Stimulated activated CD4-positive, alpha-beta T cell treated with anti-CD3 and anti-CD28 coated beads, Interleukin-2, amount 100 ng/mL, for 24 hours (primary cell): ENCODE results near the gene SPG11.
A peak's percentile ranks its signal among the peaks of the same experiment; 100 is the strongest.
"Not testable (repeated sequence)": the region's sequence is repeated elsewhere in the genome, so short reads cannot be mapped to it uniquely, and the experiment has no call there.

Source experiments
- DNase-seq, 2 donors: peaks; one replicate each; pipeline ENCODE4 v3.0.0-alpha.2; 2020

SPG11 gene

DNA sequence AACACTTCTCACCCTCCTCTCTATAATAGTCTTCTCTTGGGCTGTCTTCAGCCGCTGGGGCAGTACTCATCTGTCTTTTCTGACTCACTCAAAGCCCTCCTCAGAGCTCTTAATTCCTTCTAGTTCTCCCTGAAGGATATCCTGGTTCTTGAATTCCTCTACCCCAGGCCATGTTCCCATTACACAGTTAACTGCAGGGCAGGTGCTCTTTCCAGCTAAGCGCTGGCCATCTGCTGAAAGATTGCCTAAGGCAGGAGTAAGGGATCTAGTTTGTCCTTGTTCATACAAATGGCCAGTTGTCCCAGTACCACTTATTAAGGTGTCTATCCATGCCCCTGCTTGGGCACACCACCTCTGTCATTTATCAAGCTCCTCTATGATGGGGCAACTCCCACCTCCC, 10.2 kb upstream of the SPG11 start:
- no peak for DNase-seq

DNA sequence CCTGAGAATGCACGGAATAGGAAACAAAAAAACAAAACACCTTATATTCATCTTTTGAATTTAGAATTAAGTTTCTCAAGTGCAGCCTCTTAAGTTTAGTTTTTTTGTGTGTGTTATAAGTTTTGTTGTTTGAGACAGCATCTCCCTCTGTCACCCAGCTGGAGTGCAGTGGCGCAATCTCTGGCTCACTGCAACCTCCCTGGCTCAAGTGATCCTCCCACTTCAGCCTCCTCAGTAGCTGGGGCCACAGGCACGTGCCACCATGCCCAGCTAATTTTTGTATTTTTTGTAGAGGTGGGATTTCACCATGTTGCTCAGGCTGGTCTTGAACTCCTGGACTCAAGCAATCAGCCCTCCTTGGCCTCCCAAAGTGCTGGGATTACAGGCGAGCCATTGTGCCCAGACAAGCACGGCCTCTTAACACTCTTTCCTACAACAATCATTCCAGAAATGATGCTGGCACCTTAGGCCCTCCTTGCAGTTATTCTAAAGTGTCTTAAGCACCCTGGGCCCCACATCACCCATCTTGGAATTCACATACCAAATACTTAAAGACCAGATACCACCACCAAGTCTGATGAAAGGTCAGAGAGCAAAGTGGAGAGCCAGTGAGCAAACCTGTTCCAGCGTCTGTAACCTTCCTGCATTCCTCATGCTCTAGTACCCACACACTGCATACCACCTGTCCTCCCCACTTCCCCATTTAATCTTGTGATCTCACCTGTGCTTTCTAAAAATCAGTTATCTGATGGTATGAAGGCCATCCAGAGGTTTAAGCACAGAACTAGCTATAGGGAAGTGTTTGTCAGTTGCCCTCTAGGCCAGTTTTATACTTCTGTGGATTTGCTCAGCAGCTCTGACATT, 6.9 kb upstream of the SPG11 start:
- DNase-seq: no peak

DNA sequence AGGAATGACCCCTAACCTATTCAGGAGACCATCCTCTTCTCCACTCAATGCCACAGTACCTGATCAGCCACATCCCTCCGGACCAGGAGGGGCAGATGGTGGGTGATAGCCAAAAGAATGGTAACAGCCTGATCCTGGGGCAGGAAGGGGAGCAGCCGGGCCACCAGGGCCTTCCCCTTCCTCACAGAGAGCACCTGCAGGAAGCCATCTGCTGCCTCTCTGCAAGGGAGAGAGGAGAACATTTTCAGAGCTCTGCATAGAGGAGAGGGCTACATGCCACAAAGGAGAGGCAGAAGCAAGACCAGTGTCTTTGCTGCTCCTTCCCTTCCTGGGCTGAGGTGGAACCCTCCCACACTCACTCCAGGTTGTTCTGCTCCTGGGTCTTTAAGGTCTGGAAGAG, 5.5 kb upstream of the SPG11 start:
- no peak for DNase-seq

DNA sequence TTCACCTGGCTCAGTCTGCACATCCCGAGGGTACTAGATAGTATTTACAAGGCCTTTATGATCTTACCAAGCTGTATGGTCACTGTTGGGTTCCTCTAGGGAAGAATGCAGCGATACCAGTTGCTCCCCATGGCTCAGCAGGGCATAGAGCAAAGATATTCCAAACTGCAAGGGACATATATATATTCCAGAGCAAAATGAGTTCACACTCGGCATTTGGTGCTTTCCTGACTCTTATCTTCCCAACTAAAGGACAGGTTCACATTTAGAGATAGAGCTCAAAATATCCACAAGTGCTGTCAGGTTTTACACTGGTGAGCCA, 3.5 kb upstream of the SPG11 start:
- no peak for DNase-seq

DNA sequence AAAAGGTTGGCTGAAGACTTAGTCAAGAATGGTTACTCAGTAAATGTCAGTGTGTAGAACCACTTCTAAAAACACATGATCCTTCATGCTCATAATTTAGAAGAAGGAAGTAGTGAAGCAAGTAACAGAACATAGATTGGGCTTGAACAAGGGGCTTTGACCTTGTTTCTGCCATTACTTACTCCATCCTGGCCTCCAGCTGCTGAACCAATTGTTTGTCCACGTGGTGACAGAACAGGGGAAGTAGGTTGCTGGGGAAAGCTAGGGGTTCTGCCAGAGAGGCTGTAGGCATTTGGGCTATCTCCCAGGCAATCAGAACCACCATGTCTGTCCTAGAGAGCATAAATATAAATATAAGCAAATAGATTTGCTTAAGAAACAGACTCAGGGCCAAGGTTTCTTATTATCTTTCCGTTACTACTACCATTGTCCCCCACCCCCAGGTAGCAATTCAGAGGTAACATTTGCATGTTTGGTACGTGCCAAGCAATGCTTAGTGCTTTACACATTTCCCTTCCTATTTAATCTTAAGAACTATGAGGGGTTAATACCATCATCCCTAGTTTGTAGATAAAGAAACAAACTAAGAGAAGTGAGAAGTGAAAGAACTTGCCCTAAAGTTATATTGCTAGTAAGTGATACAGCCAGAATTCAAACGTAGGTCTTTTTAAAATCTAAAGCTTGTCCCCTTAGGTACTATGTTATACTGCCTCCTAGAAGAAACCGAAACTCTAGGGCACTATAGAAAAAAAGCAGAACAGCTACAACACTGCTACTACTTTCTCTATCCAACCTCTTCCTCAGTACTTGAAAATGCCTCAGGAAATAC, 3.0 kb upstream of the SPG11 start:
- DNase-seq: no peak

DNA sequence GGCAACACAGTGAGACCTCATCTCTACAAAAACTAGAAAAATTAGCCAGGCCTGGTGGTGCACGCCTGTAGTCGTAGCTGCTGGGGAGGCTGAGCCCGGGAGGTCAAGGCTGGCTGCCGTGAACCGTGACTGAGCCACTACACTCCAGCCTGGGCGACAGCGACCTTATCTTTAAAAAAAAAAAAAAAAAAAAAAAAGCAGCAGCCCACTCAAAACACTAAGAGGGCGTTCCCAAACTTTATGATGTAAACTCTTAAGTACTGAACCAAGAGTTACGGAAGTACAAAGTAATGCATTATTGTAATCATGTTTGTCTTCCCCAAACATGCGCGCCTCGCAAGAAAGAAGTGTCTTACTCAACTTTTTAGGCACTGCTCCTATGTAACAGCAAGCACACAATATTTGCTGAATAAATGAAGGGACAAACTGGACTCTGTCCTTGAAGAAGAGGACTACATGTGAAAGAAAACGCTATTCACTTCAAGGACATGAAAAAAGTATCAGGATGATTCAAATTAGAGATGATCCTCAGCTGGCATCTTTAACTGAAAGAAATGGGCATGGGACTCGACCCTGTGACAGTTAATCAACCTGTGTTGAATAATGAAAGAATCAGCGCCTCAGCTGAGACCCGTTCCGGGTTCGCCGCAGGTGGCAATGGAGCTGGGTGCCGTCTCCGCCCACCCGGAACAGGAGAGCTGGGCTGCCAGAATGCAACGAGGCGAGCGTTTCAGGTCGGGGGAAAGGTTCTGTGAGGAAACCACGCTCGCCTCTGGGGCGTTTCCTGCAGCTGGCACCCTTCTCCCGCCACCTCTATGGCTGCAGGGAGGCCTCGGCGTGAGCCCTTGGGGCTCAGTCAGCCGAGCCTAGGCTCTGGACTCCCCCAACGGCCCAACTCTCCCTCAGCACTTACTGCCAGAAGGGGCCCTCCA, 718 bp downstream of the SPG11 start:
- peak; percentile 81 for DNase-seq

DNA sequence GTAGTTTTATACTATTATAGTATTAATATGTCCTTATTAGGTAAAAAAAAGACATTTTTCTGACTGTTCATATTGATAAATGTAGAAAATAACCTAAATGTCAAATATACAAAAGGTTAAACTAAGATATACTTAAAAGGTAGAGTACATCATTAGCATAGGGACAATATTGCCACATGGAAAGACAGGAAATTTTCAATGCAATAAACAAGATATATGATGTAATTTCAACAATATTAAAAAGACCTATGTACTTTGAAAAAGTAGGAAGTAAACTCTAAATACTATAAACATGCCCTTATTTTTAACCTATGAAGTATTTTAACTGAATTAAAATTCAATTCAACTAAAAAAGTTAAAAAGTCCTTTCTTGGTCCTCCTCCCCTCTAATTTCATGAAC, 1.9 kb downstream of the SPG11 start:
- no peak for DNase-seq

DNA sequence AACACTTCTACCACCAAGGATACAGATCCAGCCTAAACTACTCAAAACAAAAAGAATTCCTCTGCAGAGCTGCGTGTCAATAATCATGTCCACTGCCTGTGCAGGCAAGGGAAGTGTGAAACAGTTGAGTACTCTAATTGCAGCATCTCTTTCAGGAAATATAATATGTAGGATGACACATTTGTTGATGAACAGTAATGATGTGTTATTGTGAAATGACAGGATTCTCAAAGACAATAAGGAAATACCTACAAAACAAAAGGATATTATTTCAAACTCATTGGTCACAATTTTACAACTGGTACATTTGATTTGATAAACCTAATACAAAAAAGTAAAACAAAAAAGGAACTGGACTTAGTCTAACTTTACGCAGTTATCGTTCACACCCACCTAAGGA, 4.4 kb downstream of the SPG11 start:
- DNase-seq: no peak

DNA sequence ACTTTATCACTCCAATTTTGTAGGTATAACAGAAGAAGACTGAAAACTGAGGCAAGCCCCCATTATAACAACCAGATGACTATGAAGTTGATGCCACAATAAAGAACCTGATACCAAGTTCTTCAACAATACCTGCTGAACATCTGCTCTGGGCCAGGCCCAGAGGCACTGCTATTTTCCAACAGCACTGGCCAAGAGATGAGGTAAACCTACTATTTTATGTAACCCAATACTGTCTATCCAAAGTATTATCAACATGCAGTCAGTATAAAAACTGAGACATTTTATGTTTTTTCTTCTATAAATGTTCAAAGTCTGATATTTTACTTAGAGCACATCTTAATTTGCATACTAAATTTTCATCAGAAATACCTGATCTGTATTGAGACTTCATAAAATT, 6.1 kb downstream of the SPG11 start:
- no peak for DNase-seq

DNA sequence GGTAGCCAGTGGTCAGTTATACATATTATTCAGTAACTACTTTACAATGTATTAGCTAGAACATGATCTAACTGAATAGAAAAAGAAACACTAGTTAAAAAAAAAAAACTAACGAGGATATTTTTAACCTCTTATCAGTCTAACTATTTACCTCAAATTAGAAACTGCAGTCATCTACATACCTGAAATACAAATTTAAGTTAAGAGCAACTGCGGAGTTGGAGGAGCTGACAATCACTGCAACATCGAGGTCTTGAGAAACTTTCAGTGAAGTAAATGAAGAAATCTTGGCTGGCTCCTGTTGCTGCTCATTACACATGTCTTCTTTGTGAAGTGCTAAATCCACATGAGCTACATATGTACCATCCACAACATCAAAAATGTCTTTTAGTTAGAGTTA, 6.5 kb downstream of the SPG11 start:
- no peak for DNase-seq

DNA sequence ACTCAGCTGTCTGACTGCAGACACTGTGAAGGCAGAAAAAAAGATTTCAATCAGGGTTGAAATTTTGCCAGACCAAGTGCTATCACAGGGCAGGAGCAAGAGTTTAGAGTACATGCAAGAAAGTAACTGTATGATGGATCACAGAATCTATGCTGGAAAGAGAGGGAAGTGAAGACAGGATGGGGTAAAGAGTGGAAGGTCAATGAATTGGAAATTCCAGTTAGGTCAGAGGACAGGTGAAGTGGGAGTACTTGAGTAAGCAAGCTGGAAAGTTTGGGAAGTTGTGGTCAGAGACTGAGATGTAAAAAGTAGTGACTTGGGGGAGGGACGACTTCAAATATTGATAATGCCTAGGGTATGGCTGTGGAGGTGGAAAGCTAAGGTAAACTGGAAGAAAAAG, 7.2 kb downstream of the SPG11 start:
- DNase-seq: no peak

DNA sequence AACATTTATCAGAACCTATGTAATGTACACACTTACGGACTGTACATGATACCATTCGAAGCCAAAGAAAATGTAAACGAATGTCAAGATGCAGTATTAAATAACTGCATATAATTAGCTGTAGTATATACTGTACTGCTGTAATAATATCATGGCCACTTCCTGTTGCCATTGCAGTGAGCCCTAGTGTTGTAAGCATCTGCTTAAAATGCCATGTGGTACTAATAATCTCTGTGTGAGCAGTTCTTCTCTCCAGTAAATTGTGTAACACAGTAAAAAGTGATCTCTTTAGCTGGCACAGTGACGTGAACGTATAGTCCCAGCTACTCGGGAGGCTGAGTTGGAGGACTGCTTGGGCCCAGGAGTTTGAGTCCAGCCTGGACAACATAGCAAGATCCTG, 8.6 kb downstream of the SPG11 start:
- no peak for DNase-seq

DNA sequence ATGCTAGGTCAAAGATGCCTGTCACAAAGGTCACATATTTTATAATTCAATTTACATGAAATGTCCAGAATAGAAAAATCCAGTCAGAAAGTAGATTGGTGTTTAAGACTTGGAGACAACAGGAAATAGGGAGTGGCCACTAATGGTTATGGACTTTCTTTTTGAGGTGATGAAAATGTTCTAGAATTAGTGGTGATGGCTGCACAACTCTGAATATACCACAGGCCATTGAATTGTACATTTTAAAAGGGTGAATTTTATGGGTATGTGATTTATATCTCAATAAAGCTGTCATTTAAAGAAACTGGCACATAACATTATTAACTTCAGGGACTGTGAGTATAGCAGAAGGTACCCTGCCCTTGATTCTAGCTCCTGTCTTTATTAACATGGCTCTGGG, 15.8 kb downstream of the SPG11 start:
- DNase-seq: no peak

DNA sequence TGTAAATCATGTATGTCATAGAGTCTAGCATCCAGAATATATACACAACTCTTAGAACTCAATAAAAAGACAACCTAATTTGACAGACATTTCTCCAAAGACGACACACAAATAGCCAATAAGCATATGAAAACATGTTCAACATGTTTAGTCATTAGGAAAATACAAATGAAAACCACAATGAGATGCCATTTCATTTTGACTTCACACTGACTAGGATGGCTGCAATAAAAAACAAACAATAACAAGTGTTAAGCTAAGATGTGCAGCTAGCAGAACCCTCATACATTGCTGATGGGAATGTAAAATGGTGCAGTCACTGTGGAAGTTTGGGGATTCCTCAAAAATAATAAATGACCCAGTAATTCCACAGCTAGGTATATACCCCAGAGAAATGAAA, 16.4 kb downstream of the SPG11 start:
- no peak for DNase-seq

DNA sequence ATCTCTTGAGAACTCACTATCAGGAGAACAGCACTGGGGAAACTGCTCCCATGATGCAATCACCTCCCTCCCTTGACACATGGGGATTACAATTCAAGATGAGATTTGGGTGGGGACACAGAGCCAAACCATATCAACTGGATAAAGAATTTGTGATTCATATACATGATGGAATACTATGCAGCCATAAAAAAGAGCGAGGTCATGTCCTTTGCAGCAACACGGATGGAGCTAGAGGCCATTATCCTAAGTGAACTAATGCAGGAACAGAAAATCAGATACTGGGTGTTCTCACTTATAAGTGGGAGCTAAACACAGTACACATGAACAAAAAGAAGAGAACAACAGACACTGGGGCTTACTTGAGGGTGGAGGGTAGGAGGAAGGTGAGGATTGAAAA, 17.0 kb downstream of the SPG11 start:
- DNase-seq: no peak

DNA sequence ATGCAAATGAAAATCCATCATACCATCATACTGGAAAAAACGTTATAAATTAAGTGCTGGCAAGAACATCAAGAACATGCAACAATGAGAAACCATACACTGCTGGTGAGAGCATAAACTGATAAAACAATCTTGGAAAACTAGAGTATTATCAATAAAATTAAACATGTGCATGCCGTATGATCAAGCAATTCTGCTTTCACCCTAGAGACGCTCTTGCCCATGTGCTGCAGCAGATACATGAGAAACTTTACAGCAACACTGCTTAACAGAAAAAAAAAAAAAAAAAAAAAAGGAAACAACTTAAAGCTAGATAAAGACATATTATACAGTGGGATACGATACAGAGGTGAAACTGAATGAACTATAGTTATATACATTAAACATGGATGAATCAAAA, 21.8 kb downstream of the SPG11 start:
- DNase-seq: no peak

DNA sequence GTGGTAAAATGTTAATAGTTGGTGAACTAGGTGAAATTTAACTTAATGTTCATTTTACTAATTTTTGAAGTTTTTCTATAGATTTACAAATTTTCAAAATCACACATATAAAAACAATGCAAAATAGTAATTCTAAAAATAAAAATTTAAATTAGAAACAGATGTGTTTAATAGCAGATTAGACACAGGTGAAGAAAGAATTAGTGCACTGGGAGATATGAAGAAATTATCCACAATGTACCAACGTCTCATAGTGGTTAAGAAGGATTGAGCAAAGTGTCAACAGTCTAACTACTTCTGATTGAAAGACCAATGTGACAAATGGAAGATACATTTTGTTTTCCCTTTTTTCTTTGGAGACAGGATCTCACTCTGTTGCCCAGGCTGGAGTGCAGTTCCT, 26.5 kb downstream of the SPG11 start:
- DNase-seq: no peak

DNA sequence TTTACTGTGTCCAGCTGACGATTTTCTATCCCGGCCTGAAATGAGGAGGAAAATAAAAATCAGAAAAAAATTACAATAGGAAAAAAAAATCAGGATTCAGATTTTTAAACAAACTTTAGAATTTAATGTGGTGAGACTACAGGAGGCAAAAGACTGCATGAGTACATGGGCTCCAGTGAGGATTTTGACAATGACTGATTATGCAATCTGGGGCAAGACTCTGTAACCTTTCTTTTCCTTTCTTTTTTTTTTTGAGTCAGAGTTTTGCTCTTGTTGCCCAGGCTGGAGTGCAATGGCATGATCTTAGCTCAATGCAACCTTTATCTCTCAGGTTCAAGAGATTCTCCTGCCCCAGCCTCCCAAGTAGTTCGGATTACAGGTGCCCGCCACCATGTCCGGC, 29.9 kb downstream of the SPG11 start:
- no peak for DNase-seq

DNA sequence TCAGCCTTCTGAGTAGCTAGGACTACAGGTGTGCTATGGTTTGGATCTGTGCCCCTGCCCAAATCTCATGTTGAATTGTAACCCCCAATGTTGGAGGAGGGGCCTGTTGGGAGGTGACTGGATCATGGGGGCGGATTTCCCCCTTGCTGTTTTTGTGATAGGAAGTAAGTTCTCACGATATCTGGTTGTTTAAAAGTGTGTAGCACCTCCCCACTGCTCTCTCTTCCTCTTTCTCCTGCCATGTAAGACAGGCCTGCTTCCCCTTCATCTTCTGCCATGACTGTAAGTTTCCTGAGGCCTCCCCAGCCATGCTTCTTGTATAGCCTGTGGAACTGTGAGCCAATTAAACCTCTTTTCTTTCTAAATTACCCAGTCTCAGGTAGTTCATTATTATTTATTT, 38.2 kb downstream of the SPG11 start:
- DNase-seq: not testable (repeated sequence)

DNA sequence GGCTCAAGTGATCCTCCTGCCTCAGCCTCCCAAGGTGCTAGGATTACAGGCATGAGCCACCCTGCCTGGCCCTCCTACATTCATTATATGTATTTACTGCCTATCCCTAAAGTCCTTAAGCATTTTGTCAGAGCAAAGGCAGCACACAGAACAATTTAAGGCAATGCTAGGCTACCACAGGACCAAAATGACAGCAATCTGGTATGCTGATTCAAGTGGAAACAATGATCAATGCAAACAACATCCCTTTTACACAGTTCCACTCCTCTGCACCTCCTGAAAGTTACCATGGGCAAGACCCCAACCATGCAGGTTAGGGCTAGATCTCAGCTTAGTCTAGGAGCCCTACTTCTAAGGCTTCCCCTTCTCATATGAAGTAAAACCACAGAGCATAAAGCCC, 40.3 kb downstream of the SPG11 start:
- no peak for DNase-seq

DNA sequence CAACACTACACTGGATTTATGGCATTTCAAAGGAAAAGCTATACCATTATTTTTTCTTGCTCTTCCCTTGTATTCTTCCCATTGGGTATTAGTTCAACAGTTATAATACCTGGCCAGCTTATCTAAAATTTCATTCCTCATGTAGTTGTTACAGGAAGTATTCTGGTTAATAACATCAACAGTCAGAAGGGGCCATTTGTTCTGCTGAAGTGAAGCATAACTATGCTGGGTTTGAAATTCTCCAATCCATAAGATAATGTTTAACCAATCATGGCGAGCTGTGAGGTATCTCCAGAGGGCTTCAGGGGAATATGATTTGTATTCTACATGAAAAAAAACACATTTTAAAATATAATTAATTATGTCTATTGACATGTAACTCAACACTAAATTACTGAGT, 43.4 kb downstream of the SPG11 start:
- no peak for DNase-seq

DNA sequence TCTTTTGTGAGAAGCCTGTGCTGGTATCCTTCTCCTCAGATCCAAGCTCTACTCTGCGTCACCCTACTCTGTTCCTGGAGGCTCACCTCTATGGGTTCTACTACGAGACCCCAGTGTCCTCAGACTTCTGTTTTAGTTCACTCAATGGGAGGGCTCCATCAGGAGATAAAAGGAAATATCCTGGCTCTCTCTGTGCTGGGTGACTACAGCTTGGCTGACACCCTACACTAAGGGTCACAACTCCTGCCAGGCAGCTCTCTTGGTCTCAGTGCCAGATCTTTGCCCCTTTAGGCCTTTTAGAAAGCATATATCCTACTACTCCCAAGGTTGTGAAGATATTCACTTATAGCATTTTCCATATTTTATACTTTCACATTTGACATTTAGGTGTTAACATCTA, 46.5 kb downstream of the SPG11 start:
- DNase-seq: no peak

DNA sequence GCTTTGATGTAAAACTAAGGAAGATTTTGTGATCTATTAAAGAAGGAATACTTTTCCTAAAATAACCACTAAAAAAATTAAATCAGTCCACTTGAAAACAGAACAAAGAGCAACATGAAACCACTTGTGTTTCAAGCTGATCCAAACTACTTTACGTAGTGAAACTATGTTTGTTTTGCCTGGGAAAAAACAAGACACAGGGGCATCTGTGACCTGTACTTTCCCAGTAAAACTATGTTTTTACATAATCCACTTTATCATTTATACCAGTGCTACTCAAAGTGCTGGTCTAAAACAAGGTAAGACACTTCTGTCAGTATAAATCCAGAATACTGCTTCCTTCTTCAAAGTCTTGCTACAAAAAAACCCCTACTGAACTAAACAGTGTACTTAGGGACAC, 56.7 kb downstream of the SPG11 start:
- DNase-seq: no peak

DNA sequence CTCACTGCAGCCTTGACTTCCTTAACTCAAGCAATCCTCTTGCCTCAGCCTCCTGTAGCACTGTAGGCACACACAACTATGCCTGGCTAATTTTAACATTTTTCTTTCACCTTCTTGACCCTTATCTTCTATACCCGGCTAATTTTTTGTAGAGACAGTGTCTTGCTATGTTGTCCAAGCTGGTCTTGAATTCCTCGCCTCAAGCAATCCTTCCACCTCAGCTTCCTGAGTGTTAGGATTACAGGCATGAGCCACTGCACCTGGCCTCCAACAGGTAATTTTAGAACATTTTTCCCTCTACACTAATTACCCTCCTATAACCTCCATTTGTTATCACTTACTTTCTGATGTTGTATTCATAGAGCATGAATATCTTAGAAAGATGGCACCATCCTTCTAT, 60.3 kb downstream of the SPG11 start:
- DNase-seq: no peak
